Measurements from ENCODE around the gene RASSF8. TPM values are rescaled to one million over a fixed set of nuclear protein-coding genes. Genes with fewer than 3 reads are reported as not detected.

RASSF8 gene
- total RNA-seq, 4 donors from 2014 or later, result 40.1 to 66.1 (median 48.2) TPM

DNA sequence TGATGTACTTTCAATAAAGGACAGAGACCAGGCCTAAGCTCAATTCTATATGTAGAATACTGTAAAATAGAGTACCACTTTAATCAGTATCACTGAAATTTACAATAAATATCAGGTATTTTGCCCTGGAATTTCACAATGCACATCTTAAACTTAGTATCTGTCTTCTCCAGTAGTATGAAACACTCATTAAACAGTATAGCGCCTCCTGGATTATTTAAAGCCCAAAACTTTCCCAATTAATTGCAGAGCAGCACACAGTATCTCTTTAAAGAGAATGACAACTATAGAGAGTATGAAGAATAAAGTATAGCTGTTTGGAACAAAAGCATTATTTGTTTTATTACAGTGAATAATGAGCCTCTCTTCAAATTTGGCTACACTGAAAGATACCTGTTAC is 86.1 kb downstream of the RASSF8 start:
- no peak for TF ChIP-seq CTCF (IDR thresholded peaks at IDR 0.05; ENCODE audit: low read depth)

- no peak for TF ChIP-seq CTCF (IDR thresholded peaks at IDR 0.05; ENCODE audit: low read depth)
Measured at GRCh38 chr12:26046203-26046602, 87.7 kb downstream of the RASSF8 start.

DNA sequence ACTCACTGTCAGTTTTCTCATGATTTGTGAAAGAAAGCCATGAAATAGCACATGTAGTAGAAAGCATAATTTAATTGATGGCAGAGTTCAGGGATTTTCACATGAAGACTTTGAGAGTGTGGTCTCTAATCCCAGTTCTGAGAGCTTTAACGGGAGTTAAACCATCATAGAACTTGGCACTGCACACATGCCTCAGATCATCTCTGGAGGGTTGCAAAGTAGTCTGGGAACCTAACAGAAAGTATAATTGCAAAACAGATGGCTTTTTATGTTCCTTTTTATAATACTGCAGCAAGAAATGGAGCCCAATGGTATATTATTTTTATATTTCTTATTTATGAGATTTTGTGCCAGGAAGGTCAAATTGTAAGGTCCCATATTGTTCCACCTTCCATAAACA is 88.4 kb downstream of the RASSF8 start:
- no peak for TF ChIP-seq CTCF (IDR thresholded peaks at IDR 0.05; ENCODE audit: low read depth)

GRCh38 chr12:26047401-26048226 is 89.1 kb downstream of the RASSF8 start:
- TF ChIP-seq CTCF (IDR thresholded peaks at IDR 0.05; ENCODE audit: low read depth), result no peak

GRCh38 chr12:26052652-26053051 is 94.2 kb downstream of the RASSF8 start:
- TF ChIP-seq CTCF (IDR thresholded peaks at IDR 0.05; ENCODE audit: low read depth), result no peak

DNA sequence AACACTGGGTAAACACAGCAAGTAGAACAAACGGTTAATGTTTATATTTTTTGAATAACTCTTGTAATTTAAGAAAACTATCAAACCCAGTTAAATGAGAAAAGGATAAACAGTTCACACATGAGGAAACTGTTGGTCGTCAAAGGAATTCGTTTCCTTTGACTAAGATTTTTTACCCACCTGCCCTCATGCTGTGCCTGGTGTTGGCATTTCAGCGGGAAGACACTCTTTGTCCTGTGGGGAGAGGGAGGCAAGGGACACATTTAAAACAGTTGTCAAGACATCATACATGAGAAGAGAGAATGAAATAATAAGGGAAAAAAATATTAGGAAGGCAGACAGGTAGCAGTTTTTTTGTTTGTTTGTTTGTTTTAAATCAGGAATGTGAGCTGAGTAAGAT is 95.9 kb downstream of the RASSF8 start:
- TF ChIP-seq CTCF (IDR thresholded peaks at IDR 0.05; ENCODE audit: low read depth), result no peak

DNA sequence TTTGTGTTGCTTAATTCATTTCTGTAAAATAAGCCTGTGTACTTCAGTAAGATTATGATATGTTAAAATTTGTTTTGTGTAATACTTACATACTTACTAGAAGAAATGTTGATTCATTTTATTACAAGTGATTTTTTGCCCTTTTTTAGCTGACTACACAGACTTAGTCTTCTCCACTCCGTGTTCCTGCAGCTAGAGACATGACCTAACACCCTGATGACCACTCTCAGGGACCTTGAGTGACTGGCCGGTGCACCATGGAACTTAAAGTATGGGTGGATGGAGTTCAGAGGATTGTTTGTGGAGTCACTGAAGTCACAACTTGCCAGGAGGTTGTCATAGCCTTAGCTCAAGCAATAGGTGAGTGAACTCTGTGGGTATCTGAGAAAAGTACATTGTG is 96.6 kb downstream of the RASSF8 start:
- TF ChIP-seq CTCF (IDR thresholded peaks at IDR 0.05; ENCODE audit: low read depth), result no peak
